Mesenchymal stem cell (in vitro differentiated cells and primary cell): Measurements from ENCODE around the gene LIMK2.

Experiments used
- DNase-seq: peaks from one replicate; pipeline ENCODE4 v3.0.0-alpha.2; 2013
- H2AFZ ChIP-seq: one replicate; pipeline ENCODE4 v1.6.1; 2013; ENCODE audit warnings: low read depth, mild to moderate bottlenecking, control low read depth, inconsistent platforms, low read length, moderate library complexity
- H2AK5ac ChIP-seq: 2 replicates; pipeline ENCODE4 v1.6.1; 2013; ENCODE audit warnings: low read length, moderate library complexity, mild to moderate bottlenecking, inconsistent platforms; ENCODE audit not compliant: severe bottlenecking
- H2BK120ac ChIP-seq: one replicate; pipeline ENCODE4 v1.6.1; 2013; ENCODE audit warnings: low read depth, mild to moderate bottlenecking, inconsistent platforms, low read length, moderate library complexity
- H2BK12ac ChIP-seq, 2 experiments: one replicate each; pipeline ENCODE4 v1.6.1; 2013; ENCODE audit warnings: inconsistent platforms in 2 of 2, low read length in 2 of 2, mild to moderate bottlenecking in 2 of 2, moderate library complexity in 2 of 2, control low read depth in 1 of 2
- H2BK15ac ChIP-seq: one replicate; pipeline ENCODE4 v1.6.1; 2013; ENCODE audit warnings: mild to moderate bottlenecking, low read depth, inconsistent platforms; ENCODE audit not compliant: poor library complexity, severe bottlenecking
- H2BK5ac ChIP-seq: 2 replicates; pipeline ENCODE4 v1.6.1; 2013; ENCODE audit warnings: low read depth, mild to moderate bottlenecking, low read length, control low read depth, inconsistent platforms; ENCODE audit not compliant: poor library complexity, severe bottlenecking
- H3K14ac ChIP-seq, 2 experiments: one replicate each; pipeline ENCODE4 v1.6.1; 2013; ENCODE audit warnings: inconsistent platforms in 2 of 2, low read length in 2 of 2, control low read depth in 1 of 2, mild to moderate bottlenecking in 1 of 2, moderate library complexity in 1 of 2
- H3K18ac ChIP-seq, 2 experiments: one replicate each; pipeline ENCODE4 v1.6.1; 2013; ENCODE audit warnings: inconsistent platforms in 2 of 2, low read length in 2 of 2, control low read depth in 1 of 2, low read depth in 1 of 2, mild to moderate bottlenecking in 1 of 2
- H3K23ac ChIP-seq, 2 experiments: one replicate each; pipeline ENCODE4 v1.6.1; 2013; ENCODE audit warnings: inconsistent platforms in 2 of 2, low read length in 2 of 2, mild to moderate bottlenecking in 2 of 2, moderate library complexity in 2 of 2, control low read depth in 1 of 2
- H3K27ac ChIP-seq: 2 replicates; pipeline ENCODE4 v1.5.1; 2013; ENCODE audit warnings: mild to moderate bottlenecking, moderate library complexity, low read length, control low read depth, inconsistent platforms; ENCODE audit not compliant: poor library complexity, severe bottlenecking
- H3K27me3 ChIP-seq, 2 experiments: 2 replicates each; pipeline versions ENCODE4 v1.6.1 to v1.7.0; 2013; ENCODE audit warnings: low read length in 2 of 2, mild to moderate bottlenecking in 2 of 2, moderate library complexity in 2 of 2, control low read depth in 1 of 2, inconsistent platforms in 1 of 2; ENCODE audit not compliant: control insufficient read depth in 1 of 2, insufficient read depth in 1 of 2
- H3K36me3 ChIP-seq, 2 experiments: 2 replicates each; pipeline versions ENCODE4 v1.6.1 to v1.7.0; 2013; ENCODE audit warnings: low read length in 2 of 2, control low read depth in 1 of 2, inconsistent platforms in 1 of 2, low read depth in 1 of 2, mild to moderate bottlenecking in 1 of 2; ENCODE audit not compliant: insufficient read depth in 2 of 2, control insufficient read depth in 1 of 2
- H3K4ac ChIP-seq, 2 experiments: one replicate each; pipeline ENCODE4 v1.6.1; 2013; ENCODE audit warnings: inconsistent platforms in 2 of 2, low read length in 2 of 2, mild to moderate bottlenecking in 2 of 2, moderate library complexity in 2 of 2, control low read depth in 1 of 2, low read depth in 1 of 2
- H3K4me1 ChIP-seq: 2 replicates; pipeline ENCODE4 v1.6.1; 2013; ENCODE audit warnings: low read depth, low read length, control low read depth; ENCODE audit not compliant: control insufficient read depth, insufficient read depth
- H3K4me2 ChIP-seq: 2 replicates; pipeline ENCODE4 v1.6.1; 2013; ENCODE audit warnings: low read length, mild to moderate bottlenecking, inconsistent platforms; ENCODE audit not compliant: poor library complexity, severe bottlenecking
- H3K4me3 ChIP-seq, 2 experiments: 2 replicates each; pipeline versions ENCODE4 v1.5.1 to v1.7.0; 2013; ENCODE audit warnings: low read length in 2 of 2, mild to moderate bottlenecking in 2 of 2, control low read depth in 1 of 2, low read depth in 1 of 2; ENCODE audit not compliant: insufficient read depth in 1 of 2
- H3K79me1 ChIP-seq: replicated peaks from 2 replicates; pipeline ENCODE4 v1.6.1; 2013; ENCODE audit warnings: mild to moderate bottlenecking, control low read depth, low read length, inconsistent platforms; ENCODE audit not compliant: poor library complexity, severe bottlenecking
- H3K9ac ChIP-seq: 2 replicates; pipeline ENCODE4 v1.7.0; 2013; ENCODE audit warnings: mild to moderate bottlenecking, low read length, moderate library complexity
- H3K9me3 ChIP-seq: 2 replicates; pipeline ENCODE4 v1.7.0; 2013; ENCODE audit warnings: mild to moderate bottlenecking, low read length; ENCODE audit not compliant: control insufficient read depth
- H4K8ac ChIP-seq: one replicate; pipeline ENCODE4 v1.6.1; 2013; ENCODE audit warnings: inconsistent platforms, mild to moderate bottlenecking, low read length, moderate library complexity
- H4K91ac ChIP-seq: one replicate; pipeline ENCODE4 v1.6.1; 2013; ENCODE audit warnings: mild to moderate bottlenecking, low read length, inconsistent platforms
- WGBS: methylation state at CpG from one replicate; pipeline ENCODE4 v1.1.7; 2013; ENCODE audit warnings: mixed read lengths; 5-methylcytosine and 5-hydroxymethylcytosine counted together

LIMK2 gene

GRCh38 chr22:31292236-31292989, 80.3 kb downstream of the LIMK2 start, which contains the start of gene PIK3IP1:
TSS of gene PIK3IP1 (minus strand) at chr22:31292488. CDS start at chr22:31292344, 144 bp downstream.
- Histone ChIP-seq H2BK120ac (peak within 1 kb of the TSS; percentile 71), H3K9me3 (no peaks in the 10 kb centered on the region), H3K18ac (peak within 1 kb of the TSS; percentile 65 to 89), H3K23ac (peak within 1 kb of the TSS in 1 of 2 experiments; percentile 77), H4K91ac (no peak within 1 kb of the TSS), H3K4me2 (peak within 1 kb of the TSS; percentile 98), H3K4me1 (peaks cover 8% of the 10 kb centered on the region), H3K9ac (peak within 1 kb of the TSS; percentile 90), H3K27ac (peak within 1 kb of the TSS; percentile 36), H2BK5ac (no peak within 1 kb of the TSS), H2AK5ac (no peak within 1 kb of the TSS), H3K14ac (peak within 1 kb of the TSS; percentile 16 to 56), H3K4ac (peak within 1 kb of the TSS in 1 of 2 experiments; percentile 80), H3K79me1 (peaks cover 7% of the 10 kb centered on the region), H2AFZ (no peak within 1 kb of the TSS), H2BK12ac (peak within 1 kb of the TSS; percentile 46 to 57), H3K27me3 (no peaks in the 10 kb centered on the region), H4K8ac (peak within 1 kb of the TSS; percentile 55), H3K36me3 (peaks cover 17 to 24% of the 10 kb centered on the region in 2 experiments), H2BK15ac (no peak within 1 kb of the TSS), H3K4me3 (peak within 1 kb of the TSS; percentile 66 to 93)
- DNase-seq: peak; percentile 92
- WGBS: 28% methylated on average over 18 of the region's 19 CpGs

- 96% methylated on average over 3 of the region's 3 CpGs for WGBS
- Histone ChIP-seq H3K18ac (no peak overlapping the region), H3K23ac (no peak overlapping the region), H2AFZ (no peak overlapping the region), H3K4me3 (peak overlapping the region in 1 of 2 experiments; percentile 54), H4K91ac (no peak overlapping the region), H3K36me3 (no peaks in the 10 kb centered on the region), H3K27ac (no peak overlapping the region), H3K27me3 (no peaks in the 10 kb centered on the region), H2BK5ac (no peak overlapping the region), H2AK5ac (no peak overlapping the region), H3K4me1 (peaks cover 3% of the 10 kb centered on the region), H4K8ac (no peak overlapping the region), H3K4me2 (no peak overlapping the region), H3K14ac (no peak overlapping the region), H3K9ac (peak overlapping the region; percentile 86), H2BK120ac (no peak overlapping the region), H3K4ac (no peak overlapping the region), H3K9me3 (no peaks in the 10 kb centered on the region), H2BK15ac (no peak overlapping the region), H3K79me1 (no peaks in the 10 kb centered on the region), H2BK12ac (no peak overlapping the region)
- no peak for DNase-seq
These were observed 83.3 kb downstream of the LIMK2 start for GRCh38 chr22:31295360-31295759.

- H3K27ac ChIP-seq: no peak overlapping the region
- H3K36me3 ChIP-seq: no peaks in the 10 kb centered on the region
- H2BK15ac ChIP-seq: no peak overlapping the region
- no peak overlapping the region for H3K4ac ChIP-seq
- no peak overlapping the region for H3K4me2 ChIP-seq
- H3K27me3 ChIP-seq: no peaks in the 10 kb centered on the region
- no peak overlapping the region for H2AK5ac ChIP-seq
- no peak overlapping the region for H3K18ac ChIP-seq
- no peaks in the 10 kb centered on the region for H3K79me1 ChIP-seq
- no peak overlapping the region for H2BK12ac ChIP-seq
- H3K9ac ChIP-seq: peak overlapping the region; percentile 86
- peak; percentile 51 for DNase-seq
- no peak overlapping the region for H3K23ac ChIP-seq
- peak overlapping the region in 1 of 2 experiments; percentile 54 for H3K4me3 ChIP-seq
- no peak overlapping the region for H4K8ac ChIP-seq
- H3K9me3 ChIP-seq: no peaks in the 10 kb centered on the region
- H2AFZ ChIP-seq: no peak overlapping the region
- H2BK120ac ChIP-seq: no peak overlapping the region
- H3K4me1 ChIP-seq: peaks cover 2% of the 10 kb centered on the region
- no peak overlapping the region for H2BK5ac ChIP-seq
- 56% methylated on average over 2 of the region's 5 CpGs for WGBS
- H3K14ac ChIP-seq: no peak overlapping the region
- H4K91ac ChIP-seq: no peak overlapping the region
These were observed 83.9 kb downstream of the LIMK2 start for GRCh38 chr22:31295831-31296657.

GRCh38 chr22:31300896-31301295, 88.8 kb downstream of the LIMK2 start:
- H3K4ac ChIP-seq: no peak overlapping the region
- no peak overlapping the region for H3K4me2 ChIP-seq
- no peak overlapping the region for H2AFZ ChIP-seq
- no peak overlapping the region for H2BK120ac ChIP-seq
- no peaks in the 10 kb centered on the region for H3K4me1 ChIP-seq
- 82% methylated on average over 2 of the region's 3 CpGs for WGBS
- H4K91ac ChIP-seq: no peak overlapping the region
- H3K27me3 ChIP-seq: peaks cover 0 to 3% of the 10 kb centered on the region in 2 experiments
- no peak overlapping the region for H3K27ac ChIP-seq
- no peak overlapping the region for H3K18ac ChIP-seq
- no peak overlapping the region for H3K9ac ChIP-seq
- H2BK15ac ChIP-seq: no peak overlapping the region
- no peak for DNase-seq
- H2AK5ac ChIP-seq: no peak overlapping the region
- no peak overlapping the region for H2BK5ac ChIP-seq
- H3K14ac ChIP-seq: no peak overlapping the region
- no peak overlapping the region for H2BK12ac ChIP-seq
- no peaks in the 10 kb centered on the region for H3K9me3 ChIP-seq
- no peaks in the 10 kb centered on the region for H3K79me1 ChIP-seq
- H3K4me3 ChIP-seq: no peak overlapping the region
- no peak overlapping the region for H4K8ac ChIP-seq
- H3K36me3 ChIP-seq: no peaks in the 10 kb centered on the region
- H3K23ac ChIP-seq: no peak overlapping the region
